GM19043 (cell line): ENCODE results near the gene KRTAP3-2.

ENCODE experiments used
- ATAC-seq: cut with Tn5 transposase; IDR thresholded peaks from one replicate; pipeline ENCODE4 v1.9.1; 2021; ENCODE audit warnings: low read depth; ENCODE audit not compliant: unreplicated experiment

Gene KRTAP3-2

DNA sequence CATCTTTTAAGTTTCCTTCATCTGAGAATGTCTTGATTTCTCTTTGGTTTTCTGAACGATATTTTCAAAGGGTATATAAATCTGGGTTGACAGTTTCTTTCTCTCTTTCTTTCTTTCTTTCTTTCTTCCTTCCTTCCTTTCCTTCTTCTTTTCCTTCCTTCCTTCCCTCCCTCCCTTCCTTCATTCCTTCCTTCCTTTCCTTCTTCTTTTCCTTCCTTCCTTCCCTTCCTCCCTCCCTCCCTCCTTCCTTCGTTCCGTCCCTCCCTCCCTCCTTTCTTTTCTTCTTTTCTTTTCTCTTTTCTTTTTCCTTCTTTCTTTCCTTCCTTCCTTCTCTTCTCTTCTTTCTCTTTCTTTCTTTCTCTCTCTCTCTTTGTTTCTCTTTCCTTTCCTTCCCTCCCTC, 25.3 kb downstream of the KRTAP3-2 start:
- no peak for ATAC-seq

DNA sequence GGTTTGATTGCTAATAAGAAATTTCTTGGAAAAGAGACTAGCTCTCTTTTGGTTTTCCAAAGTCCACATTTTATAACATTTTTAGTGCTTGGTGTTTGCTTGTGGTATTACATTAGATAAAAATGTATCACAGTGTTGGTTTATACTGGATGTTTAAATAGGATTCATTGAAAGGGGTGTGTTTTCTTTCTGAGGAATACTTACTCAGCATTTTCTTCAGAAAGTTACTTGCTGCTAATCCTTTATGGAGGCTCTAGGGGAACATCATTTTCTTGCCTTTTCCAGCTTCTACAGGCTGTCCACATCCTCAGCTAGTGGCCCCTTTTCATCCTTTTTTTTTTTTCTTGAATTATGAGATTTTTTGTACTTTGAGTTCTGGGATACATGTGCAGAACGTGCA, 32.1 kb downstream of the KRTAP3-2 start:
- ATAC-seq, result no peak

DNA sequence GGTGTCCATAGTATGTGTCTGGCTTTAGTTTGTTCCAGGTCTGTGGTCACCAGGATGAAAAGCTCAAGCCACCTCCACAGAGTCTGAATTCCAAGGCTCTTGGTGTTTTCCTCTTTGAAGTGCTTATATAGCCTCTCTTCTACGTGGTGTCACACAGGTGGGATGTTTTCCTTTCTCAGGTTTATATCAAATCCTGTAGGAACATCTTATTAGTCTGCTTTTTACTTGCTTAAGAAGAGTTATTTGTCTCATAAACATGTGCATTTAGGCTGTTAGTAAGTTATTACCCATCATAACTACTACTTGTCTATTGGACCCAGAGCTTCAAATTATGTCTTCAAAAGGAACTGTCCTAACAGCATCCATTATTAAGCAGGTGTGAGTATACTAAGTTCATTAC, 32.9 kb downstream of the KRTAP3-2 start, which contains the start of gene KRT39:
KRT39 (minus strand) TSS at position 101 of the 400 bp plus-strand sequence; CDS start at position 9, 92 bp downstream.
- no peak for ATAC-seq

DNA sequence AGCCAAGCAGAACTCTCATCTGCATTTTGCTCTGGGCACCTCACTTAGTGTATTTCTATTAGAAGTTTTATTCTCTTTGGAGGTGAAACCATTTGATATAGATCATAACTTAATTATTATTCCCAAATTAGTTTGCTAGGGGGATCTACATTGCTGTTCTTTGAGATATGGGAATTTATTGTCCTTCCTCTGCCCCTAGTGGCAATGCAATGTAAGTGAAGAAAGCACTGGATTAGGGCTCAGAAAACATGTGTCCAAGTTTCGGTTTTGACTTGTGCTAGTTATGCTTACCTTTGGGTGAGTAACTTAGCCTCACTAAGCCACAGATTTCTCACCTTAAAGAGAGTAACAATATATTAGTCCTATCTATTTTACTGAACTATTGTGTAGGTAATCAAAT, 35.9 kb downstream of the KRTAP3-2 start:
- no peak for ATAC-seq

DNA sequence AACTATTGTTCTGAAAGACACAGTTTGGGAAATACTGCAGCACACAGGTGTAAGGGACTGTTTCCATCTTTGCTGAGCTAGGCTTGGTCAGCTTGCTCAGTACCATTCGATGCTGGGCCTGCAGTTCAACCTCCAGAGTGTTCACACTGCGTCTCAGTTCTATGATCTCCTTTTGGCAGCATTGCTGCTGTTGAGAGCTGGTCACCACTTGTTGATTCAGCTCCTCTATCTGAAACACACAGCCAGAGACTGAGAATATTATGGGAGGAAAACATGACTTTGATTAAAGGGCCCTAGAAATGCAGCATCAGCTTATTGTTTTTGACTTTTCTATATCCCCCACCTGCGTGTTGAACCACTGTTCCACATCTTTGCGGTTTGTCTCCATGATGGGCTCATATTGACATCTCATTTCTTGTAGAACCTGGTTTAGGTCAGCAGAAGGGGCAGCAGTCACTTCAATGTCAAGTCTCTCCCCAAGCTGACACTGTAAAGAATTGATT, 37.6 kb downstream of the KRTAP3-2 start:
- no peak for ATAC-seq

DNA sequence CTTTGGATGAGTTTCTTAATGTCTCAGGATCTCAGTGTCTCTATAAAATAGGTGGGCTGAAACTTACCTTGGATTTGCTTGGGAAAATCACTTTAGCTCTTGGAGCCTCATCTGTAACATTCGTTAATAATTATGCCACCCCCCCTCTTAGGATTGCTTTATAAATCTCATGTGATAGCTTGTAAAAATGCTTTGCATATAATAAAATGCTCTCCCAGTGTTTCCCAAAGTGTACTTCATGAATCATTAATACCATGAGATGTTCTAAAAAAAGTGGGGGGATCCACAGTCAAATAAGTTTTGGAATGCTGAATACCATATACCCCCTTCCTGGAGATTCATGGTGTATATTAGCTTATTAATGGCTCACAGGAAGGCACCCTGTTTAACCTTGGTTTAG, 38.1 kb downstream of the KRTAP3-2 start:
- no peak for ATAC-seq

DNA sequence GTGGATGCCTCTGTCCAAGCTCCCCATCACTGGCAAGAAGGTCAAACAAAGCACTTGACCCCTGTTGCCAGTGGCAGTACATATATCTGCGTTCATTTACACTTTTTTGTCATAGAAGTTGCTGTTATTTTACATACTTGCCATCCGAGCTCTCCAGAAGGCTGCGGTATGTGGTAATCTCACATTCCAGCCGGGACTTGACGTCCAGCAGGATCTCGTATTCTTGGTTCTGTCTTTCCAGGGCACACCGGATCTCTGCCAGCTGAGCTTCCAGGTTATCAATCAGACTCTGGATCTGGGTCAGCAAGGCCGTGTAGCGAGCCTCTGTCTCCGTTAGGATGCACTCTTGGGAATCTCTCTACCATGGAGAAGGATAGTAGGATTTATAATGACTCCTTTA, 39.6 kb downstream of the KRTAP3-2 start:
- no peak for ATAC-seq

DNA sequence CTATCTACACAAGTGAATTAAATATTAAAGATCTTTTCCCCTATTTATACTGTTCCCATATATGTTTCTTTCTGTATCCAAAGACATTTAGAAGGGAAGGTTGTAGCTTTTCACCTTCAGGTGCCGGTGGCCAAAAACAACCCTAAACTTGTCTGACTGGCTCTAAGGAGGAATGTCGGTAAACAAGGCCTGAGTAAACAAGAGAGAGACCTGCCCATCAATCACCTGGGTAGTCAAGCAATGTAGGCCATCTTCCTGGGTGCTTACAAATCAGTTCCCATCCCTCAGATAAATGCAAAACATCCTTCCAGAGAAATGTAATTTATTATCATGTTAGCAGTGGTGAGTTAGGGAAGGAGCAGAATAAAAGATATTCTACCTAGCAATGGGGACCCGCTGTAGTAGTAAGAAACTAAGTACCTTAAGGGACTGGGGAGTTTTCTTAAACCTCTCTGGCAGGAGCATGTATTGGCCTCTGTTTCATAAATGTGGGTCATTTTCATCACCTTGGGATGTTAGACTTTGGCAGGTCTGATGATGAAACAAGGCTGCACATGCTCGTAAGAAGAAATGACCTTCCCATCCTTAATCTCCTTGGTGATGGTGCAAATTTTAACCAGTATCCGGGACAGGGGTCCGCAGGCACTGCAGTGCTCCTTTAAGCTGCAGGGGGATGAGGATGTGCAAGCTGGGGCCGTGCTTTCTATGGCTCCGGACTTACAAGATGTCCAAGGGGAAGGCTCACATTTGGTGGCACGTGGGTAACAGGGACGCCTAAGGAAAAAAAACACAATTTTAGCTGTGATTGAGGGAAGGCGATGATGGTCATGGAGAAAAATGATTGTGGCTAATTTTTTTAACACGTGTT, 41.4 kb downstream of the KRTAP3-2 start:
- ATAC-seq, result no peak

DNA sequence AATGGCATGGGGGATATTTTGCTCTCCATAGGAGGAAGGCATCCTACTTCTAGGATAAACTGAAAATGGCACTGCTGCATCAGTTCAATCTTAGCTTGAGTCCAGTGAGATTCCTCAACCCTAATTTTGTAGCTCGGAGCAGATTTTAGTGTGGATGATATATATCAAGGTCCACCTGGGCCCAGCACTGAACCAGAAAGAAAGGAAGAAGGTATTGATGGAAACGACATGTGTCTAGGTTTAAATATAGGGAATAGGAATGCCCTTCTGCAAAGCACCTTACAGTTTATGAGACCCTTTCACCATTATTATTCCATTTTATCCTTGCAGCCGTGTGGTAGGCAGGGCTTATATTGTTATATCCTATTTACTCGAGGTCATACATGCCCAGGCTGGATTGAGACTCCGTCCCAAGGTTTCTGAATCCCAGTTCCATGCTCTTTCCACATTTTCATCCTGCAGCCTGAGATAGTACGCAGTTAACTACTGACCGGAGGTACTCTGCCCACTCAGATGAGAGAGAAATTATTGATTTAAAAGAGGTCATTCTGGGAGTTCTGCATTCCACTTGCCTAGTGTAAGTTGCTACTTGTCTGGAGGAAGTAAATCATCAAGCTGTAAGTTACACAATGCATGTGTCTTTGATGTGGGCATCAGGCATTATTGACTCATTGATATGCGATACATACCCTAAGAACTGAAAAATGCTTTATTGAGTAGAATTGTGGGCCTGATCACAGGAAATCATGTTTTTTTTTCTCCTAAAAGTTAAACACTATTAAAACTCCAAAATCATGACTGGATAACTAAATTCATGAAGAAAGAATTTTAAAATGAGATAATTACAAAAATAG, 43.1 kb downstream of the KRTAP3-2 start:
- no peak for ATAC-seq

DNA sequence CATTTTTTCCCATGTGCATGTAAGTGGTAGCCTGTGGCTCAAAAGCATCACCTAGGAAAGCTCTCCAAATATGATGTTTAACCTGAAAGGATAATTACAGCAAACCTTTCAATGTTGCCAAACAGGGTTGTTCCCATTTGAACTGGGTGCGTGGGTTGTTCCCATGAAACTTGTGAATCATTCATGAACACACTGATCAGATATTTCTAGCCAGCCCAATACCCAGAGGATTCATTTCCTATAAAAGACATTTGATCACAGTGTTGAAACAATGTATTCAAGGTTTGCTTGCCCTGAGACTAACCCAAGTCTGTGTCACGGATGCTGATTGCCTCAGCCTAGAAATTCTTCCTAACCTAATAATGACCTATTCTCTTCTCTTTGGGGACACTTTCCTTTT, 45.8 kb downstream of the KRTAP3-2 start:
- no peak for ATAC-seq

DNA sequence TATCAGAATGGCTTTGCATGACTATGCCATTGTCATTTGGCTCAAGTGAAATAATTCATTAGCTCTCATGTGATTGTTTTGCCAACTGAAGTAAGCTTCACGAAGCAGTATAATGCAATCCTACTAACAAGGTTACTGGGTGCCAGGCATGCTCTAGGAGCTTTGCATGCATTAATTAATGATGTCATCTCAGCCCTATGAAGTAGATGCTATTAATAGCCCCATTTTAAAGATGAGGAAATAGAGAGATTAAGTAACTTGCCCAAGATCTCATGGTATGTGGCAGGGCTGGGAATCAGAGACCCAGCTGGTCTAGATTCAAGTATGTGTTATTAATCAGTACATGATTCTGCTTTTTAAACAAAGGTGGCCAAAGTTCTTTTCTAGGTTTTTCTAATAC, 47.0 kb downstream of the KRTAP3-2 start:
- ATAC-seq, result no peak

DNA sequence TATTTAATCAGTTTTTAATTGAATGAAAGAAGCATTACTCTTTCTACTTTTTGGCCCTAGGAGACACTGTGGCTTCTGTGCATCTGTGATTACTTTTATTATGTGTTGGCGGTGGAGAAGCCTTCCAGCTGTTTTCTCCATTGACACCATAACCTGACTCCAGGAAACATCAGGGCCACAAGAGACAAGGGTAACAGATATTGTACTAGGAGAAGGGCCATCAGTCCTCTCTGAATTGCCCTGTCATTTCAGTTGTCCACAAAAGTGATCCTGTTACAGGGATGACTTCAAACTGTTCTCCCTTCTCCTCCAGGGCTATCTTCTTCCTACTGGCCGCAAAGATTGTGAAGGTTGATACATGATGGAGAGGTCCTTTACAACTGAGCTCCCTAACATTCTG, 47.6 kb downstream of the KRTAP3-2 start:
- no peak for ATAC-seq

DNA sequence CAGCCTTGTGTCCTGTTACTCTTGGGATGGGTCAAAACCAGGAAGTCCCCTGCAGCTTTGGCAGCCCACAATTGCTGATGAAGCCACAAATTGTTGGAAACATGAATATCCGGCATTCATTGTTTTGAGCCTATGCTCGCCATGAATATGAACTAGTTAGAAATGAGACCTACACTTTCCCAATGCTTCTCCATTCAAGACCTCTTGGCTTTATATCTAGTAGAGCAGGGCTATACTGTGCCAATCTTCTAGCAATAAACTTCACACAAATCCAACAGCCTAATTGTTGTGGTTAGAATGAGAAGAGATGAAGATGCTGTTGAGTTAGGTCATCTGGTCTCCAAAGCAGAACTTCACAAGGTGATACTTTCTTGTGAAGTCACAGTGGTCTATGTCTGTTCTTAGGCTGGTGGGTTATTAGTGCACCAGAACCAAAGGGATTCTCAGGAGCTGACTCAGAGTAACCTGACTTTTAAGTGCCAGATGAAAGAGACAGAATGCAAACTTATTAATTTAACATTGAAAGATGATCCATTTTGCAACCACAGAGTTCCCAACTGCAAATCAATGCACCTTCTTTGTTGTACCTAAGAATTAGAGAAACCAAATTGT, 48.6 kb downstream of the KRTAP3-2 start:
- no peak for ATAC-seq

DNA sequence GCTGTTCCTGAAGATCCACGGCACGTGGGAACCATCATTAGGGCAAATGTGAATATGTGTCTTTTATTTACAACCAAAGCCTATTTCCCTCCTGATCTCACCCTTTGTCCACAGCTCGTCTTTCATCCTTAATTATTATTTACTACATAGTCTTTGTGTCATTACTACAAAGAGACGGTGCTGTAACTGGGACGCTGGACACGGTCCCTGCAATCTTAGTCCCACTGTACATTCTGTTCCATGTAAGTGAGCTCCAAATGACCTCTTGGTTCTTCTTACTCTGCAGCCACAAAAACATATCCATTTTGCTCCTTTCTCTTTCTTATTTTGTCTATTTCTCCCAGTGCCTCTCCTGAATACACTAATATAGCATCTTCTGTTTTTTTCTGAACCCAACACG, 49.5 kb downstream of the KRTAP3-2 start:
- ATAC-seq, result no peak

DNA sequence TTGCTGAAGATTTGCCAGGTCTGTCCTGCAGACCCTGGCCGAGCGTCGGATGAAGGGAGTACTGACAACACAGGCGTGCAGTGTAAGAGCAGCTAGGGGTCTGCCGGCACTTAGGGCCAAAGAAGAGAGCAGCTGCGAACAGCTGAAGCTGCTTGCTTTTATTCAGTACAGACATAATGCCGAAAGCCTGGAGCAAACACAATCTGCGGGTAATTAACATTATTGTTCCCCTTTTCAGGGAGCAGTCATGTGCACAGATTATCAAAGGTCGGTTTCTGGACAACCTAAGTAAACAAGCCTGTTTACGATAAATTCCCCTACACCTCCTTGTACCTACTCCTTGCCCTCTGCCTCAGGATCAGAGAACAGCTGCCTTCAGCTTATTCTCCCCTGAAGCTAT, 50.3 kb downstream of the KRTAP3-2 start:
- ATAC-seq, result no peak
